Liver (tissue), 3 donors: ENCODE data around the gene TRAF7.
"Not testable (repeated sequence)": the region's sequence is repeated elsewhere in the genome, so short reads cannot be mapped to it uniquely, and the experiment has no call there.

Experiments used
- CTCF ChIP-seq: fragments of 150-350 bp; IDR thresholded peaks from 2 replicates; pipeline ENCODE4 v1.5.1; 2017; ENCODE audit warnings: improper control_type of control experiment, low read depth, low read length; ENCODE audit not compliant: missing input control
- GABPA ChIP-seq, 2 donors: IDR thresholded peaks in 1 of 2; conservative IDR thresholded peaks in 1 of 2; 2 replicates each; pipeline ENCODE4 v1.6.1; 2016; ENCODE audit warnings: antibody characterized with exemption in 2 of 2, mild to moderate bottlenecking in 1 of 2, moderate library complexity in 1 of 2
- donor health status: healthy.
- donor health status: healthy.

GRCh38 chr16:2110332-2111008, 45.1 kb upstream of the TRAF7 start:
- TF ChIP-seq CTCF; GABPA (IDR thresholded peaks at IDR 0.05 in 1 of 2, conservative IDR thresholded peaks at IDR 0.05 in 1 of 2): not testable (repeated sequence)
